Suprapubic skin (tissue), 4 donors: Measurements from ENCODE around the gene PGBD2.

ENCODE experiments used
- EP300 ChIP-seq: sonication (generic); formaldehyde crosslinking; IDR thresholded peaks from one replicate; pipeline ENCODE4 v1.6.1; 2017; ENCODE audit warnings: antibody characterized with exemption
- POLR2A ChIP-seq, 2 donors: fragments of 450-650 bp; IDR thresholded peaks; one replicate each; pipeline ENCODE4 v1.6.1; 2017; ENCODE audit warnings: antibody characterized with exemption in 2 of 2, mild to moderate bottlenecking in 2 of 2, moderate library complexity in 2 of 2
- POLR2AphosphoS5 ChIP-seq, 3 donors: sonication (generic); formaldehyde crosslinking; IDR thresholded peaks; one replicate each; pipeline ENCODE4 v1.6.1; 2017; ENCODE audit warnings: antibody characterized with exemption in 3 of 3
- TF ChIP-seq, protein P1 (sequence below), 2 donors: fragments of 200-600 bp in 1 of 2; fragments of 450-650 bp in 1 of 2; sonication (generic) in 1 of 2; IDR thresholded peaks; one replicate each; pipeline ENCODE4 v1.5.1; 2016 to 2019; ENCODE audit warnings: antibody characterized with exemption in 2 of 2, mild to moderate bottlenecking in 1 of 2, moderate library complexity in 1 of 2

DNA sequence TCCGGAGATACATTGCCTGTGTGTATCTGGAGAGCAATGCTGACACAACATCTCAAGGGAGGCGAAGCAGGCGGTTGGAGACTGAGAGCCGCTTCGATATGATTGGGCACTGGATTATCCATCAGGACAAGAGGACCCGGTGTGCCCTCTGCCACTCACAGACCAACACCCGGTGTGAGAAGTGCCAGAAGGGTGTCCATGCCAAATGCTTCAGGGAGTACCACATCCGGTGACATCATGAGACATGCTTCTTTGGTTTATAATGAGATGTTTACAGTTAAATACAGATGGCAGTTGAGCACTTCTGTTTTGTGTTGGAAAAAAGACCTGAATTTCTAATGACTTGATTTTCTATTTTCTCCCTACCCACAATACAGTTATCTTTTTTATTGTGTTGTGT is 12.1 kb downstream of the PGBD2 start:
- TF ChIP-seq, protein P1, sequence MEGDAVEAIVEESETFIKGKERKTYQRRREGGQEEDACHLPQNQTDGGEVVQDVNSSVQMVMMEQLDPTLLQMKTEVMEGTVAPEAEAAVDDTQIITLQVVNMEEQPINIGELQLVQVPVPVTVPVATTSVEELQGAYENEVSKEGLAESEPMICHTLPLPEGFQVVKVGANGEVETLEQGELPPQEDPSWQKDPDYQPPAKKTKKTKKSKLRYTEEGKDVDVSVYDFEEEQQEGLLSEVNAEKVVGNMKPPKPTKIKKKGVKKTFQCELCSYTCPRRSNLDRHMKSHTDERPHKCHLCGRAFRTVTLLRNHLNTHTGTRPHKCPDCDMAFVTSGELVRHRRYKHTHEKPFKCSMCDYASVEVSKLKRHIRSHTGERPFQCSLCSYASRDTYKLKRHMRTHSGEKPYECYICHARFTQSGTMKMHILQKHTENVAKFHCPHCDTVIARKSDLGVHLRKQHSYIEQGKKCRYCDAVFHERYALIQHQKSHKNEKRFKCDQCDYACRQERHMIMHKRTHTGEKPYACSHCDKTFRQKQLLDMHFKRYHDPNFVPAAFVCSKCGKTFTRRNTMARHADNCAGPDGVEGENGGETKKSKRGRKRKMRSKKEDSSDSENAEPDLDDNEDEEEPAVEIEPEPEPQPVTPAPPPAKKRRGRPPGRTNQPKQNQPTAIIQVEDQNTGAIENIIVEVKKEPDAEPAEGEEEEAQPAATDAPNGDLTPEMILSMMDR (IDR thresholded peaks at IDR 0.05): no peak
- TF ChIP-seq EP300: no peak
- TF ChIP-seq POLR2A (IDR thresholded peaks at IDR 0.05): no peak
- no peak for TF ChIP-seq POLR2AphosphoS5 (IDR thresholded peaks at IDR 0.05)
